H1 (cell line): ENCODE results near the gene SLC19A1. TPM values are rescaled to one million over a fixed set of nuclear protein-coding genes. Genes with fewer than 3 reads are reported as not detected.
A peak's percentile ranks its signal among the peaks of the same experiment; 100 is the strongest.

Experiments used
- CTCF ChIA-PET: fragments of 300-600 bp; sonication (Branson Sonifier 250); formaldehyde crosslinking; loops from one replicate; lab custom pipeline; 2021; ENCODE audit not compliant: partially characterized antibody; lab: Charles Lee
- POLR2A ChIA-PET: fragments of 300-600 bp; sonication (Branson Sonifier 250); formaldehyde crosslinking; loops from one replicate; lab custom pipeline; 2021; ENCODE audit warnings: inconsistent platforms; ENCODE audit not compliant: partially characterized antibody; lab: Charles Lee
- DNase-seq, 2 experiments: peaks; one replicate each; pipeline versions ENCODE4 v3.0.0 to v3.0.0-alpha.2; 2010 to 2022; ENCODE audit warnings: low spot score in 2 of 2, low read depth in 1 of 2, mixed read lengths in 1 of 2
- FAIRE-seq: peaks from 2 replicates; lab custom pipeline; 2011; peaks lifted over from hg19 to GRCh38; lab: Jason Lieb, UNC
- H2AFZ ChIP-seq: 2 replicates; pipeline ENCODE4 v1.8.1; 2012; ENCODE audit warnings: low read length, inconsistent platforms
- H2AK5ac ChIP-seq: 2 replicates; pipeline ENCODE4 v1.6.1; 2013; ENCODE audit warnings: low read depth, low read length
- H2BK120ac ChIP-seq: replicated peaks from 2 replicates; pipeline ENCODE3; 2013; ENCODE audit warnings: low read depth, low read length, inconsistent platforms
- H2BK12ac ChIP-seq: 2 replicates; pipeline ENCODE4 v1.6.1; 2013; ENCODE audit warnings: low read depth, low read length
- H2BK15ac ChIP-seq: 2 replicates; pipeline ENCODE4 v1.6.1; 2013; ENCODE audit warnings: low read length
- H2BK20ac ChIP-seq: 2 replicates; pipeline ENCODE4 v1.6.1; 2013; ENCODE audit warnings: low read length
- H2BK5ac ChIP-seq: 2 replicates; pipeline ENCODE4 v1.6.1; 2013; ENCODE audit warnings: low read depth, low read length
- H3K14ac ChIP-seq: 2 replicates; pipeline ENCODE4 v1.6.1; 2013; ENCODE audit warnings: inconsistent platforms; ENCODE audit not compliant: insufficient read length
- H3K18ac ChIP-seq: 2 replicates; pipeline ENCODE4 v1.6.1; 2013; ENCODE audit warnings: low read length; ENCODE audit errors: extremely low read depth
- H3K23ac ChIP-seq: 2 replicates; pipeline ENCODE4 v1.6.1; 2013; ENCODE audit warnings: inconsistent platforms; ENCODE audit not compliant: insufficient read length
- H3K23me2 ChIP-seq: 2 replicates; pipeline ENCODE4 v1.6.1; 2013; ENCODE audit warnings: low read depth, low read length
- H3K27ac ChIP-seq: 2 replicates; pipeline ENCODE4 v1.6.1; 2011; ENCODE audit warnings: low read depth, low read length, inconsistent platforms
- H3K27me3 ChIP-seq, 4 experiments: replicated peaks in 1 of 4; 1 replicate in 1 of 4; 2 replicates in 3 of 4; pipeline versions ENCODE4 v1.6.1 to v1.8.1; 2011 to 2013; ENCODE audit warnings: low read length in 3 of 4, mild to moderate bottlenecking in 3 of 4, inconsistent platforms in 2 of 4, mixed read lengths in 2 of 4, moderate library complexity in 1 of 4; ENCODE audit not compliant: control insufficient read depth in 3 of 4, insufficient read depth in 3 of 4; ENCODE audit errors: extremely low read depth in 1 of 4
- H3K36me3 ChIP-seq, 4 experiments: 2 replicates each; pipeline versions ENCODE4 v1.6.1 to v1.8.1; 2011 to 2013; ENCODE audit warnings: mild to moderate bottlenecking in 4 of 4, low read length in 3 of 4, moderate library complexity in 2 of 4, control low read depth in 1 of 4, inconsistent platforms in 1 of 4; ENCODE audit not compliant: insufficient read depth in 4 of 4, control insufficient read depth in 2 of 4
- H3K4ac ChIP-seq: replicated peaks from 2 replicates; pipeline ENCODE3; 2013; ENCODE audit warnings: low read length, low read depth, mixed read lengths, inconsistent platforms; ENCODE audit not compliant: insufficient read length
- H3K4me1 ChIP-seq, 4 experiments: replicated peaks in 1 of 4; 1 replicate in 1 of 4; 2 replicates in 3 of 4; pipeline versions ENCODE4 v1.6.1 to v1.8.1; 2011 to 2013; ENCODE audit warnings: low read length in 3 of 4, inconsistent platforms in 2 of 4, mixed read lengths in 1 of 4; ENCODE audit not compliant: insufficient read depth in 4 of 4, control insufficient read depth in 3 of 4
- H3K4me2 ChIP-seq, 2 experiments: 2 replicates each; pipeline versions ENCODE4 v1.6.1 to v1.8.1; 2011 to 2013; ENCODE audit warnings: low read depth in 2 of 2, low read length in 2 of 2, control low read depth in 1 of 2, inconsistent platforms in 1 of 2, mild to moderate bottlenecking in 1 of 2; ENCODE audit not compliant: insufficient read depth in 1 of 2
- H3K4me3 ChIP-seq, 4 experiments: fragments of 200-600, 300-600 bp in 1 of 4; sonication (generic), shearing (Covaris generic), sonication (Bioruptor Twin) in 1 of 4; 2 replicates each; pipeline versions ENCODE4 v1.5.1 to v1.8.1; 2011 to 2016; ENCODE audit warnings: low read length in 4 of 4, low read depth in 3 of 4, control low read depth in 2 of 4, inconsistent platforms in 2 of 4, mild to moderate bottlenecking in 2 of 4, mixed read lengths in 1 of 4, moderate library complexity in 1 of 4; ENCODE audit not compliant: insufficient read depth in 2 of 4; ENCODE audit errors: extremely low read depth in 1 of 4
- H3K56ac ChIP-seq: replicated peaks from 2 replicates; pipeline ENCODE3; 2013; ENCODE audit warnings: low read depth, mild to moderate bottlenecking, mixed read lengths, low read length, inconsistent platforms; ENCODE audit not compliant: insufficient read length
- H3K79me1 ChIP-seq: 2 replicates; pipeline ENCODE4 v1.6.1; 2013; ENCODE audit warnings: low read depth, low read length, control low read depth
- H3K79me2 ChIP-seq, 2 experiments: 2 replicates each; pipeline versions ENCODE4 v1.6.1 to v1.8.1; 2012 to 2013; ENCODE audit warnings: low read length in 2 of 2, mild to moderate bottlenecking in 2 of 2, inconsistent platforms in 1 of 2; ENCODE audit not compliant: insufficient read depth in 2 of 2, control insufficient read depth in 1 of 2
- H3K9ac ChIP-seq, 4 experiments: replicated peaks in 1 of 4; 1 replicate in 1 of 4; 2 replicates in 3 of 4; pipeline versions ENCODE4 v1.6.1 to v1.8.1; 2011 to 2013; ENCODE audit warnings: low read depth in 3 of 4, low read length in 3 of 4, control low read depth in 2 of 4, mild to moderate bottlenecking in 2 of 4, moderate library complexity in 2 of 4, inconsistent platforms in 1 of 4; ENCODE audit errors: extremely low read depth in 1 of 4
- H3K9me3 ChIP-seq, 2 experiments: 2 replicates each; pipeline versions ENCODE4 v1.6.1 to v1.8.1; 2012 to 2013; ENCODE audit warnings: mild to moderate bottlenecking in 2 of 2, moderate library complexity in 2 of 2, control low read depth in 1 of 2, inconsistent platforms in 1 of 2, low read depth in 1 of 2, low read length in 1 of 2, mixed read lengths in 1 of 2; ENCODE audit not compliant: insufficient read depth in 2 of 2
- H4K20me1 ChIP-seq, 2 experiments: replicated peaks in 1 of 2; 2 replicates each; pipeline versions ENCODE3 to v1.8.1; 2011 to 2013; ENCODE audit warnings: inconsistent platforms in 2 of 2, low read length in 2 of 2, mild to moderate bottlenecking in 1 of 2; ENCODE audit not compliant: insufficient read depth in 2 of 2, control insufficient read depth in 1 of 2
- H4K5ac ChIP-seq: 2 replicates; pipeline ENCODE4 v1.6.1; 2013; ENCODE audit warnings: low read length, low read depth, mixed read lengths, inconsistent platforms; ENCODE audit not compliant: insufficient read length
- H4K8ac ChIP-seq: 2 replicates; pipeline ENCODE4 v1.8.0; 2013; ENCODE audit warnings: mild to moderate bottlenecking, moderate library complexity, low read length, inconsistent platforms; ENCODE audit not compliant: insufficient read depth; ENCODE audit errors: extremely low read depth
- H4K91ac ChIP-seq: replicated peaks from 2 replicates; pipeline ENCODE3; 2013; ENCODE audit warnings: low read length, mixed read lengths, inconsistent platforms; ENCODE audit not compliant: insufficient read length
- CBX8 ChIP-seq: fragments of 300-800, 300-1000 bp; sonication (generic); IDR thresholded peaks from 2 replicates; pipeline ENCODE4 v1.7.1; 2016; ENCODE audit warnings: low read depth, low read length, borderline replicate concordance
- JUND ChIP-seq: IDR thresholded peaks from 2 replicates; pipeline ENCODE4 v1.6.1; 2011; ENCODE audit warnings: mild to moderate bottlenecking, improper control_type of control experiment, low read length
- RXRA ChIP-seq: IDR thresholded peaks from 2 replicates; pipeline ENCODE4 v1.6.1; 2011; ENCODE audit warnings: low read depth, mild to moderate bottlenecking, low read length, moderate library complexity; ENCODE audit not compliant: insufficient read depth
- TCF12 ChIP-seq: IDR thresholded peaks from 2 replicates; pipeline ENCODE4 v1.6.1; 2011; ENCODE audit warnings: low read depth, mild to moderate bottlenecking, low read length
- WGBS, 2 experiments: shearing (Covaris generic) in 1 of 2; methylation state at CpG; one replicate each; pipeline versions ENCODE4 v1.1.6 to v1.1.7; 2013 to 2015; ENCODE audit warnings: low lambda C conversion rate in 2 of 2, mixed read lengths in 2 of 2, inconsistent platforms in 1 of 2, low coverage in 1 of 2, missing lambda C conversion rate in 1 of 2; ENCODE audit not compliant: insufficient replicate concordance in 2 of 2, insufficient coverage in 1 of 2, insufficient read length in 1 of 2; ENCODE audit errors: extremely low coverage in 1 of 2, missing lambda C conversion rate in 1 of 2; 5-methylcytosine and 5-hydroxymethylcytosine counted together
- polyA plus RNA-seq, 7 experiments: library from polyadenylated mRNA; depleted of rRNA in 3 of 7; stranded (reverse) in 5 of 7; unstranded in 2 of 7; fragments of >200 nt in 5 of 7; fragments of 200-250 nt in 2 of 7; gene quantifications; 1 replicate in 5 of 7; 2 replicates in 1 of 7; 4 replicates in 1 of 7; pipeline versions ENCODE4 v1.2.1 to v1.2.3, GENCODE V29; 2011 to 2013; ENCODE audit warnings: missing spikeins in 2 of 7, mixed read lengths in 2 of 7
- total RNA-seq: library from RNA; stranded (reverse); fragmentation: NEBNext Ultra II Directional; extraction: Animal tissue kit (Norgen Biotek cat#: 25700); gene quantifications from 2 replicates; pipeline ENCODE4 v1.2.1, GENCODE V29; 2021

Gene SLC19A1
- total and polyA plus RNA-seq, 2 of the 8 experiments (the other 6 are each of a cell fraction or from before 2014, with no cell fraction given), result 31.6 to 43.8 TPM

DNA sequence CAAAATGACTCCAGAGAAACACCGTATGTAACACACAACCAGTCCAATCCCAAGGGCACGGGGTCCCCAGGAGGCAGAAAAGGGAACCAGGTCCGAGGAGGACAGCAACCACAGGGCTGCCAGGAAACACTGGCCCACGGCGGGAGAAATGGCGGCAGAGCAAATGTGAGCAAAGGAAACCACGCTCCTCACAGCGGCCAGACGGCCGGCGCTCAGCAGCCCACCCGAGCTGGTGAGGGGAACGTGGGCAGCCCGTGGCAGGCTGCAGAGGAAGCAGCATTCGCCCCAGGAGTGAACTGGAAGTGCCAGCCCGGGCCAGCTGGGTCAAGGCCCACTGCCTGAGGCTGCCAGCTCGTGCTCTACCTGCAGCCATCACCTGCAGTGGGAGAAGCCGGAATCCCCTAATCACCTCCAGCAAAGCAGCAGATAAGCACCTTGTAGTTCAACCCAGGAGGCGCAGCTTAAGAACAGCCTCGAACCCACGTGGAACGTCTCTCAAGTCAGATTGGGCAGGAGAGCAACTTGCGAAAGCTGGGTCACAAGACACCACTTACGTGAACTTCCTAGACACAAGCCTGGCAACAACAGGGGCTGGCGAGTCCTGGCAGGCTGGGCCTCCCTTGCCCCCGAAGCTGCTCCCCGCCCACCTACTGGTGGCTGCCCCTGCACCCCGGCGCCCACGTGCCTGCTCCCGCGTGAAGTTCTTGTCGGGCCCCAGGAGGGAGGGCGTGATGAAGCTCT is 6.7 kb downstream of the SLC19A1 start:
- peaks cover 0 to 2% (median 0%) of the 10 kb centered on the region in 4 experiments; a peak in 2 of 7 replicates for H3K4me1 ChIP-seq

More for the DNA sequence above, 6.7 kb downstream of the SLC19A1 start:
- Histone ChIP-seq H3K4ac (no peak overlapping the region), H2BK15ac (no peak overlapping the region), H3K36me3 (peaks cover under 1 to 17% (median 2%) of the 10 kb centered on the region in 4 experiments; a peak in 3 of 8 replicates), H3K56ac (no peak overlapping the region), H4K91ac (no peak overlapping the region), H2BK5ac (no peak overlapping the region), H3K9ac (no peak overlapping the region), H2AK5ac (no peak overlapping the region), H4K5ac (no peak overlapping the region), H3K79me2 (peaks cover 0 to 22% of the 10 kb centered on the region in 2 experiments; a peak in 2 of 4 replicates), H2BK120ac (no peak overlapping the region), H3K18ac (no peak overlapping the region), H3K9me3 (no peaks in the 10 kb centered on the region), H4K8ac (no peak overlapping the region), H3K4me3 (no peak overlapping the region), H2BK20ac (no peak overlapping the region), H4K20me1 (peaks cover 10 to 26% of the 10 kb centered on the region in 2 experiments), H3K27ac (no peak overlapping the region), H3K23ac (no peak overlapping the region), H3K4me2 (no peak overlapping the region), H3K23me2 (0 out of 2 replicates have a peak, but pooled peaks cover 2% of the 10 kb centered on the region), H2AFZ (no peak overlapping the region), H3K14ac (no peak overlapping the region), H2BK12ac (no peak overlapping the region), H3K79me1 (peaks cover 8% of the 10 kb centered on the region), H3K27me3 (no peaks in the 10 kb centered on the region)
- POLR2A ChIA-PET, result interaction anchor here (1.1 to 1.6 kb wide), 2 partner anchors 10 to 19 kb away, joined by 3 to 4 read pairs; no protein-coding TSS in a partner anchor
- no peak for FAIRE-seq
- DNase-seq, result peak in 1 of 2 experiments; percentile 41
- CTCF ChIA-PET, result interaction anchor here (1.6 to 1.7 kb wide), 2 partner anchors 285 to 436 kb away, joined by 3 to 4 read pairs; no protein-coding TSS in a partner anchor
- 89% methylated on average over 30 of the region's 34 CpGs; no CpG with 5 or more reads in 1 of the 2 experiments for WGBS, 2 experiments
- TF ChIP-seq CBX8 (no peak), JUND (no peak), TCF12 (no peak), RXRA (no peak)
